Measurements from ENCODE around the gene JPH4.

DNA sequence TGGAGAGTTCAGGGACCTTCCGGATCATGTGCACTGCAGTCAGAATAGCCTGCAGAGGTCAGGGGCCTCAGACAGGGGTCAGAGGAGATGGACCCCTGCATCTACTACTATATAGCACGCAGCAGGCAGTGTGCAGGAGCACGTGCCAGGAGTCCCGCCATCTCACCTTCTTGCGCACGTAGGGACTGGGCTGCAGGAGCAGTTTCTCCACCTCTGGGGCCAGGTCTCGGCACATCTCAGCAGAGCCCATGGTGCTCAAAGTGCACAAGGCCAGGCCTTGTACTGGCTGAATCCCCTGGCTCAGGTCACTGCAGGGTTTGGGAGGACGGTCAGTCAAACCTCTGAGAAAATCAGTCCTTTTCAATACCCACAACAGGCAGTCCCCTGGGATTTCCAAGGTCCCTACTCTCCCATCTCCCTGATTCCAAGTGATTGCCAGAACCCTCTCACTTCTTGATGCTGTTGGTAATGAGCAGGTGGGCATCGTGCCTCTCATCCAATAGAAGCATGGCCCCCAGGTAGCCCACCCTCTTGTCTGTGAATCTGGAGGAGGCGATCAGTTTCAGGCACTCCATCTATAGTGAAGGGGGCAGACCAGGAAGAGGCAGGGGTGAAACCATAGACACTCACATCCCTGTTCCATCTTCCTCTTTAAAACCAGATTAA is 12.3 kb downstream of the JPH4 start:
- TF ChIP-seq, protein P1, sequence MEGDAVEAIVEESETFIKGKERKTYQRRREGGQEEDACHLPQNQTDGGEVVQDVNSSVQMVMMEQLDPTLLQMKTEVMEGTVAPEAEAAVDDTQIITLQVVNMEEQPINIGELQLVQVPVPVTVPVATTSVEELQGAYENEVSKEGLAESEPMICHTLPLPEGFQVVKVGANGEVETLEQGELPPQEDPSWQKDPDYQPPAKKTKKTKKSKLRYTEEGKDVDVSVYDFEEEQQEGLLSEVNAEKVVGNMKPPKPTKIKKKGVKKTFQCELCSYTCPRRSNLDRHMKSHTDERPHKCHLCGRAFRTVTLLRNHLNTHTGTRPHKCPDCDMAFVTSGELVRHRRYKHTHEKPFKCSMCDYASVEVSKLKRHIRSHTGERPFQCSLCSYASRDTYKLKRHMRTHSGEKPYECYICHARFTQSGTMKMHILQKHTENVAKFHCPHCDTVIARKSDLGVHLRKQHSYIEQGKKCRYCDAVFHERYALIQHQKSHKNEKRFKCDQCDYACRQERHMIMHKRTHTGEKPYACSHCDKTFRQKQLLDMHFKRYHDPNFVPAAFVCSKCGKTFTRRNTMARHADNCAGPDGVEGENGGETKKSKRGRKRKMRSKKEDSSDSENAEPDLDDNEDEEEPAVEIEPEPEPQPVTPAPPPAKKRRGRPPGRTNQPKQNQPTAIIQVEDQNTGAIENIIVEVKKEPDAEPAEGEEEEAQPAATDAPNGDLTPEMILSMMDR (IDR thresholded peaks at IDR 0.05), result no peak
- no peak for TF ChIP-seq POLR2A (IDR thresholded peaks at IDR 0.05)
